SK-N-SH treated with all-trans-retinoic acid at 6 μM for 48 hours (cell line): ENCODE measurements around the gene CARD14.
"Not testable (repeated sequence)": the region's sequence is repeated elsewhere in the genome, so short reads cannot be mapped to it uniquely, and the experiment has no call there.

Experiments
- ATAC-seq: fragments of 200-7000 bp; cut with Tn5 transposase; 3 replicates; pipeline ENCODE4 v1.9.1; 2020; ENCODE audit warnings: mild to moderate bottlenecking, moderate library complexity
- ARNTL ChIP-seq: fragments of 450-650 bp; formaldehyde crosslinking; IDR thresholded peaks from 2 replicates; pipeline ENCODE4 v1.5.0; 2020; ENCODE audit warnings: low read depth, mild to moderate bottlenecking, moderate library complexity, borderline replicate concordance
- BACH2 ChIP-seq: fragments of 250-450 bp; sonication (Bioruptor Pico); IDR thresholded peaks from 2 replicates; pipeline ENCODE4 v1.9.0; 2021; ENCODE audit warnings: mild to moderate bottlenecking, borderline replicate concordance
- CREB5 ChIP-seq: fragments of 250-450 bp; sonication (Bioruptor Pico); IDR thresholded peaks from 2 replicates; pipeline ENCODE4 v1.5.1; 2020; ENCODE audit warnings: low read depth, mild to moderate bottlenecking, moderate library complexity
- CSDC2 ChIP-seq: fragments of 250-450 bp; sonication (Bioruptor Pico); IDR thresholded peaks from 2 replicates; pipeline ENCODE4 v1.5.0; 2020; ENCODE audit warnings: mild to moderate bottlenecking, moderate library complexity
- CSRNP3 ChIP-seq: fragments of 250-450 bp; sonication (Bioruptor Pico); IDR thresholded peaks from 2 replicates; pipeline ENCODE4 v1.5.1; 2021; ENCODE audit warnings: mild to moderate bottlenecking, moderate library complexity
- ESRRG ChIP-seq: fragments of 250-450 bp; sonication (Bioruptor Pico); IDR thresholded peaks from 2 replicates; pipeline ENCODE4 v1.6.1; 2021; ENCODE audit warnings: mild to moderate bottlenecking
- ISL1 ChIP-seq: fragments of 250-450 bp; sonication (Bioruptor Pico); IDR thresholded peaks from 2 replicates; pipeline ENCODE4 v2.1.2; 2022; ENCODE audit warnings: mild to moderate bottlenecking, moderate library complexity
- OSR1 ChIP-seq: fragments of 250-450 bp; sonication (Bioruptor Pico); IDR thresholded peaks from 2 replicates; pipeline ENCODE4 v1.8.0; 2022; ENCODE audit warnings: moderate library complexity, mild to moderate bottlenecking, inconsistent platforms
- PATZ1 ChIP-seq: fragments of 250-450 bp; sonication (Bioruptor Pico); IDR thresholded peaks from 2 replicates; pipeline ENCODE4 v1.8.0; 2020; ENCODE audit warnings: mild to moderate bottlenecking, moderate library complexity, borderline replicate concordance
- POU6F1 ChIP-seq: fragments of 250-450 bp; sonication (Bioruptor Pico); IDR thresholded peaks from 2 replicates; pipeline ENCODE4 v1.8.0; 2021; ENCODE audit warnings: low read depth, mild to moderate bottlenecking, moderate library complexity, borderline replicate concordance
- PPARA ChIP-seq: fragments of 250-450 bp; sonication (Bioruptor Pico); IDR thresholded peaks from 2 replicates; pipeline ENCODE4 v1.5.0; 2020; ENCODE audit warnings: mild to moderate bottlenecking, borderline replicate concordance
- RARB ChIP-seq: fragments of 250-450 bp; sonication (Bioruptor Pico); IDR thresholded peaks from 2 replicates; pipeline ENCODE4 v1.8.0; 2021; ENCODE audit warnings: mild to moderate bottlenecking, moderate library complexity
- SNAI2 ChIP-seq: fragments of 250-450 bp; sonication (Bioruptor Pico); IDR thresholded peaks from 2 replicates; pipeline ENCODE4 v1.5.0; 2020; ENCODE audit warnings: mild to moderate bottlenecking, moderate library complexity
- TCF4 ChIP-seq: fragments of 250-450 bp; sonication (Bioruptor Pico); IDR thresholded peaks from 2 replicates; pipeline ENCODE4 v1.8.0; 2021; ENCODE audit warnings: mild to moderate bottlenecking, moderate library complexity, borderline replicate concordance
- TOX ChIP-seq: fragments of 250-450 bp; sonication (Bioruptor Pico); IDR thresholded peaks from 2 replicates; pipeline ENCODE4 v1.8.0; 2021; ENCODE audit warnings: mild to moderate bottlenecking, moderate library complexity, borderline replicate concordance
- TSHZ2 ChIP-seq: fragments of 250-450 bp; sonication (Bioruptor Pico); IDR thresholded peaks from 2 replicates; pipeline ENCODE4 v1.5.0; 2020; ENCODE audit warnings: mild to moderate bottlenecking, moderate library complexity
- ZC3H10 ChIP-seq: fragments of 250-450 bp; sonication (Bioruptor Pico); IDR thresholded peaks from 2 replicates; pipeline ENCODE4 v1.5.1; 2021; ENCODE audit warnings: mild to moderate bottlenecking, moderate library complexity
- ZFP3 ChIP-seq: fragments of 250-450 bp; sonication (Bioruptor Pico); IDR thresholded peaks from 2 replicates; pipeline ENCODE4 v1.5.0; 2020; ENCODE audit warnings: mild to moderate bottlenecking, moderate library complexity
- ZFP30 ChIP-seq: fragments of 450-650 bp; formaldehyde crosslinking; IDR thresholded peaks from 2 replicates; pipeline ENCODE4 v1.5.0; 2022; ENCODE audit warnings: mild to moderate bottlenecking, moderate library complexity
- ZNF565 ChIP-seq: fragments of 450-650 bp; formaldehyde crosslinking; conservative IDR thresholded peaks from 2 replicates; pipeline ENCODE4 v1.5.0; 2020; ENCODE audit warnings: low read depth, mild to moderate bottlenecking, moderate library complexity
- ZNF70 ChIP-seq: fragments of 450-650 bp; formaldehyde crosslinking; IDR thresholded peaks from 2 replicates; pipeline ENCODE4 v1.5.0; 2020; ENCODE audit warnings: mild to moderate bottlenecking, moderate library complexity
- ZNF8 ChIP-seq: fragments of 450-650 bp; formaldehyde crosslinking; IDR thresholded peaks from 2 replicates; pipeline ENCODE4 v1.5.0; 2020; ENCODE audit warnings: mild to moderate bottlenecking, moderate library complexity

Gene CARD14

GRCh38 chr17:80196652-80197051 lies 26.8 kb downstream of the CARD14 start:
- TF ChIP-seq BACH2 (CRISPR knock-in tag) (no peak), ZFP3 (CRISPR knock-in tag) (no peak)

GRCh38 chr17:80198144-80198661 lies 28.4 kb downstream of the CARD14 start:
- no peak for TF ChIP-seq ZNF8
- no peak for TF ChIP-seq OSR1
- TF ChIP-seq PPARA (CRISPR knock-in tag) = no peak
- no peak for TF ChIP-seq RARB (CRISPR knock-in tag)
- TF ChIP-seq PATZ1 (CRISPR knock-in tag) = no peak
- no peak for TF ChIP-seq CSDC2
- no peak for TF ChIP-seq ZC3H10
- TF ChIP-seq ARNTL (CRISPR knock-in tag) = no peak
- no peak for TF ChIP-seq ZNF565 (CRISPR knock-in tag)
- no peak for TF ChIP-seq ESRRG (CRISPR knock-in tag)
- TF ChIP-seq BACH2 (CRISPR knock-in tag) = no peak
- no peak for TF ChIP-seq POU6F1 (CRISPR knock-in tag)
- TF ChIP-seq ISL1 = no peak
- TF ChIP-seq TCF4 (CRISPR knock-in tag) = no peak
- TF ChIP-seq ZNF70 (CRISPR knock-in tag) = no peak
- no peak for TF ChIP-seq TOX
- no peak for TF ChIP-seq SNAI2 (CRISPR knock-in tag)
- no peak; the same call in 1 of the 3 replicates for ATAC-seq

More at GRCh38 chr17:80196652-80197051, 26.8 kb downstream of the CARD14 start:
- ATAC-seq = no peak

GRCh38 chr17:80199295-80199694 lies 29.5 kb downstream of the CARD14 start:
- ATAC-seq = not testable (repeated sequence)

GRCh38 chr17:80201446-80201845 lies 31.6 kb downstream of the CARD14 start:
- ATAC-seq = no peak

More at GRCh38 chr17:80201446-80201845, 31.6 kb downstream of the CARD14 start:
- TF ChIP-seq CSRNP3 (CRISPR knock-in tag) (no peak), ISL1 (no peak), ARNTL (CRISPR knock-in tag) (no peak), BACH2 (CRISPR knock-in tag) (no peak), CREB5 (CRISPR knock-in tag) (no peak), ZC3H10 (no peak), ZFP30 (no peak), ZFP3 (CRISPR knock-in tag) (no peak), ESRRG (CRISPR knock-in tag) (no peak), OSR1 (no peak), TSHZ2 (CRISPR knock-in tag) (no peak), PPARA (CRISPR knock-in tag) (no peak), PATZ1 (CRISPR knock-in tag) (no peak), SNAI2 (CRISPR knock-in tag) (no peak)
